BJ (cell line): ENCODE measurements around the gene RABGEF1. TPM values are rescaled to one million over a fixed set of nuclear protein-coding genes. Genes with fewer than 3 reads are reported as not detected.
"Not testable (repeated sequence)": the region's sequence is repeated elsewhere in the genome, so short reads cannot be mapped to it uniquely, and the experiment has no call there.

Experiments used
- CTCF ChIA-PET: fragments of 350-600 bp; formaldehyde crosslinking; extraction: SDS; loops from one replicate; lab custom pipeline; 2021; ENCODE audit warnings: antibody characterized with exemption, inconsistent platforms; lab: Yijun Ruan, JAX
- POLR2A ChIA-PET: fragments of 300-600 bp; sonication (Branson Sonifier 250); formaldehyde crosslinking; extraction: SDS; loops from one replicate; lab custom pipeline; 2021; ENCODE audit warnings: antibody characterized with exemption; lab: Charles Lee
- DNase-seq: peaks from one replicate; pipeline ENCODE4 v3.0.0-alpha.2; 2011; ENCODE audit warnings: low read depth
- H3K27me3 ChIP-seq: 2 replicates; pipeline ENCODE4 v1.6.0; 2011; ENCODE audit warnings: low read length; ENCODE audit not compliant: control insufficient read depth, insufficient read depth
- H3K36me3 ChIP-seq: 2 replicates; pipeline ENCODE4 v1.5.1; 2011; ENCODE audit warnings: low read length; ENCODE audit not compliant: control insufficient read depth, insufficient read depth
- H3K4me3 ChIP-seq: 2 replicates; pipeline ENCODE4 v1.5.1; 2011; ENCODE audit warnings: low read depth, mild to moderate bottlenecking, control low read depth, low read length
- polyA plus RNA-seq: library from polyadenylated mRNA; depleted of rRNA; stranded (reverse); fragments of >200 nt; gene quantifications from 2 replicates; pipeline ENCODE4 v1.2.3, GENCODE V29; 2011
- TF ChIP-seq, protein P1 (sequence below): IDR thresholded peaks from 2 replicates; pipeline ENCODE4 v1.5.1; 2011; ENCODE audit warnings: low read depth, mild to moderate bottlenecking, control low read depth, inconsistent platforms, low read length, moderate library complexity; ENCODE audit not compliant: insufficient read depth

RABGEF1 gene
- polyA plus RNA-seq, 1 experiment: 61.0 TPM

DNA sequence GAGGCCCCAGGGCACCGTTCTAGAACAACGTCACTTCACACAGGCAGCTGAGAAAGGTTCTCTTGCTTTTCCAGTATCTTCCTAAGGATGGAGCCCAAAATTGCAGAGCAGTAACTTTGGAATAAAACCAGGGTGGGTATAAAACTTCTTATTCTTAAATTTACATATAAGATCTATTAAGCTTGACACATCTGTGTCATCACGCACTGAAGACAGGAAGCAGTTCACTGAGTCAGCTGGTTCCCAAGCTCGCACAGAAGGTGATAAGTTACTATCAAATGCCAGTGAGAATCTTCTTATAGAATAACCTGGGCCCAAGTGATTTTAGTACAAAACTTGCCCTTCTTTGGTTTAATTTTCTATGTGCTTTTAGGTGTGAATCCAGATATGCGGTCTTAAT lies 70.2 kb downstream of the RABGEF1 start:
- H3K4me3 ChIP-seq: no peak overlapping the region
- ChIA-PET CTCF (interaction anchor here (0.8 kb wide), 1 partner anchor 19 kb away, joined by 3 read pairs; no protein-coding TSS in a partner anchor), POLR2A (no interaction called here)
- no peaks in the 10 kb centered on the region for H3K27me3 ChIP-seq
- TF ChIP-seq, protein P1, sequence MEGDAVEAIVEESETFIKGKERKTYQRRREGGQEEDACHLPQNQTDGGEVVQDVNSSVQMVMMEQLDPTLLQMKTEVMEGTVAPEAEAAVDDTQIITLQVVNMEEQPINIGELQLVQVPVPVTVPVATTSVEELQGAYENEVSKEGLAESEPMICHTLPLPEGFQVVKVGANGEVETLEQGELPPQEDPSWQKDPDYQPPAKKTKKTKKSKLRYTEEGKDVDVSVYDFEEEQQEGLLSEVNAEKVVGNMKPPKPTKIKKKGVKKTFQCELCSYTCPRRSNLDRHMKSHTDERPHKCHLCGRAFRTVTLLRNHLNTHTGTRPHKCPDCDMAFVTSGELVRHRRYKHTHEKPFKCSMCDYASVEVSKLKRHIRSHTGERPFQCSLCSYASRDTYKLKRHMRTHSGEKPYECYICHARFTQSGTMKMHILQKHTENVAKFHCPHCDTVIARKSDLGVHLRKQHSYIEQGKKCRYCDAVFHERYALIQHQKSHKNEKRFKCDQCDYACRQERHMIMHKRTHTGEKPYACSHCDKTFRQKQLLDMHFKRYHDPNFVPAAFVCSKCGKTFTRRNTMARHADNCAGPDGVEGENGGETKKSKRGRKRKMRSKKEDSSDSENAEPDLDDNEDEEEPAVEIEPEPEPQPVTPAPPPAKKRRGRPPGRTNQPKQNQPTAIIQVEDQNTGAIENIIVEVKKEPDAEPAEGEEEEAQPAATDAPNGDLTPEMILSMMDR: no peak
- DNase-seq: no peak
- H3K36me3 ChIP-seq: peaks cover 20% of the 10 kb centered on the region

DNA sequence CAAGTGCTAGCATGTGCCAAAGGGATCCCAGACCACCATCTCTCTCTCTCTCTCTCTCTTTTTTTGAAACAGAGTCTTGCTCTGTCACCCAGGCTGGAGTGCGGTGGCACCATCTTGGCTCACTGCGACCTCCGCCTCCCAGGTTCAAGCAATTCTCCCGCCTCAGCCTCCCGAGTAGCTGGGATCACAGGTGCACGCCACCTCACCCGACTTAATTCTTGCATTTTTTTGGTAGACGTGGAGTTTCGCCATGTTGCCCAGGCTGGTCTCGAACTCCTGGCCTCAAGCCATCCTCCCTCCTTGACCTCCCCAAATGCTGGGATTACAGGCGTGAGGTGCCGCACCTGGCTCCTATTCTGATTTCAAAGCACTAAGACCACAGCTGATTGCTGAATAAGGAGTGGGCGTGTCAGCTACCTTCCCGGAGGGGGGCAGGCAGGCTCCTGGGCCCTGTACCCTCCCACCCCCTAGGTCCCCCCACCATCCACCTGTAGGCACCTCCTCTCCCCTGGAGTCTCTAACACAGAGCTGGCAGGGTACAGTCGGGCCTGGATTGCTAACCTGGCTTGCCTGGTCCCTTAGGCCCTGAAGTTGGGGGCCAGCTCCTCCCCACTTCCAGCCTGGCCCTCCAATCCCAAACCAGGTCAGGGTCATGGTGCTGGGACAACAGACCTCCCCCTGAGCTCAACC lies 74.8 kb downstream of the RABGEF1 start:
- H3K36me3 ChIP-seq, H3K4me3 ChIP-seq, POLR2A ChIA-PET, H3K27me3 ChIP-seq, DNase-seq: not testable (repeated sequence)
- CTCF ChIA-PET: interaction anchor here (1.3 kb wide), 1 partner anchor 10 kb away, joined by 3 read pairs; no protein-coding TSS in a partner anchor

DNA sequence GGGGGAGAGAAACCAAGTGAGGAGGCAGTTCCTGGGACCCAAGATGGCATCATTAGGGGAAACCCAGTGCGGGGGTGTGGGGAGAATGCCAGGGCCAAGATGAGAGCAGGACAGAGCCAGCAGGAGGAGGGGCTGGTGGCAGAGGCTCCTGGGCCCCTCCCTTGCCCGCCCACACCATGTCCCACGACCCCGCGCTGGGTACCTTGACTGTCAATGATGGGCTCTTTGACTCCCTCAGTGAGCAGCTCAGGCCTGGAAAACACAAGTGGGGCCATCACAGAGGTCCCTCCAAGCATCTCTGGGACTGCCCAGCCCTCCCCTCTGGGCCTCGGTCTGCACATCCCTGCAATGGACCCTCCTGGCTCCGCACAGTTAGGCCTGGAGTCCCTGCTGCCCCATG lies 75.4 kb downstream of the RABGEF1 start:
- CTCF ChIA-PET: interaction anchor here (0.6 to 1.3 kb wide), 2 partner anchors 9 to 19 kb away, joined by 3 to 4 read pairs; no protein-coding TSS in a partner anchor

DNA sequence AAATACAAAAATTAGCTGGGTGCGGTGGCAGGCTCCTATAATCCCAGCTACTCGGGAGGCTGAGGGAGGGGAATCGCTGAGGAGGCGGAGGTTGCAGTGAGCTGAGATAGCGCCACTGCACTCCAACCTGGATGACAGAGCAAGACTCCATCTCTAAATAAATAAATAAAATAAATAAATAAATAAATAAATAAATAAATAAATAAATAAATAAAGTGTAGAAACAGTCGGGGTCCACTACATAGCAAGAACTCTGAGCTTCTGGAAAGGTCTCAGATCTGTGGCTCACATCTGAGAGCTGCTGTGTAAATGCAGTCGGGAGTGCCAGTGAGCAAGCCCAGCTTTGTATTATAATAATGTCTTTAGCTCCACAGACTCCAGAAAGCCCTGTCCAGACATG lies 76.1 kb downstream of the RABGEF1 start:
- H3K4me3 ChIP-seq, H3K36me3 ChIP-seq, POLR2A ChIA-PET, DNase-seq, H3K27me3 ChIP-seq: not testable (repeated sequence)
- CTCF ChIA-PET: interaction anchor here (1.3 kb wide), 1 partner anchor 8 kb away, joined by 3 read pairs; no protein-coding TSS in a partner anchor

More for the DNA sequence above, 75.4 kb downstream of the RABGEF1 start:
- POLR2A ChIA-PET: no interaction called here
- peaks cover 2% of the 10 kb centered on the region; the same call in 1 of the 2 replicates for H3K36me3 ChIP-seq
- H3K4me3 ChIP-seq: no peak overlapping the region
- TF ChIP-seq, protein P1: no peak
- no peak for DNase-seq
- H3K27me3 ChIP-seq: no peaks in the 10 kb centered on the region

DNA sequence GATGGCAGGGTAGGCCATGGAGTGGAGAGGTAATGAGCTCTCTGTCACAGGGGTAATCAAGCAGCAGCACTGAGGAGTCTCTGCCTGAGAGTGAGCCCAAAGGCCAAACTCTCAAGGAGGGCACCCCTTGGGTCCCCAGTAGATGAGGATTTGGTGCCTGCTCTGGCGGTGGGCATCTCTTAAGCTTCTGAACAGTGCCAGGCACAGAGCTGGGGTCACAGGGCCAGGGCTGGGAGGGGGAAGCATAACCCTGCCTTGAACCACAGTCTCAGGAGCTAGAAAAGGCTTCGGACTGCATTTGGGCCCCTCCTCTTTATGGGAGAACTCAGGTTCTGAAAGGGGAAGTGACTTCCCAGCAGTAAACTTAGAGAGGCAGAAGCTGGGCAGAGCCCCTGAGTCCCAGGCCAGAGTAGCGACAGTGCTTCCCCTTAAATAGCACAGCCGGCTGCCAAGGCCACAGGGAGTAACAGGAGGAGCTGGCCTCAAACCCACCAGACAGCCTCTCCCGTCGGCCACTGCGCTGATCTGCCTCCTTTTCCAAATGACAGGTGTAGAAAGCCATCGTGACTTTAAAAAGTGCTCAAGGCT lies 76.8 kb downstream of the RABGEF1 start:
- H3K27me3 ChIP-seq, H3K36me3 ChIP-seq, DNase-seq, POLR2A ChIA-PET, CTCF ChIA-PET, H3K4me3 ChIP-seq: not testable (repeated sequence)

DNA sequence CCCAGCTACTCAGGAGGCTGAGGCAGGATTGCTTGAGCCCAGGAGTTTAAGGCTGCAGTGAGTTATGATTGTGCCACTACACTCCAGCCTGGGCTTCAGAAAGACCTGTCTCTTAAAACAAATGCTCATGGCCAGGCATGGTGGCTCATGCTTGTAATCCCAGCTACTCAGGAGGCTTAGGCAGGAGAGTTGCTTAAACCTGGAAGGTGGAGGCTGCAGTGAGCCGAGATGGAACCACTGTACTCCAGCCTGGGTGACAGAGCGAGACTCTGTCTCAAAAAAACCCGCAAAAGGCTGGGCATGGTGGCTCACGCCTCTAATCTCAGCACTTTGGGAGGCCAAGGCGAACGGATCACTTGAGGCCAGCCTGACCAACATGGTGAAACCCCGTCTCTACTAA lies 77.4 kb downstream of the RABGEF1 start:
- DNase-seq, H3K36me3 ChIP-seq, POLR2A ChIA-PET, H3K4me3 ChIP-seq, H3K27me3 ChIP-seq: not testable (repeated sequence)
- CTCF ChIA-PET: interaction anchor here (0.6 kb wide), 1 partner anchor 18 kb away, joined by 3 read pairs; no protein-coding TSS in a partner anchor

DNA sequence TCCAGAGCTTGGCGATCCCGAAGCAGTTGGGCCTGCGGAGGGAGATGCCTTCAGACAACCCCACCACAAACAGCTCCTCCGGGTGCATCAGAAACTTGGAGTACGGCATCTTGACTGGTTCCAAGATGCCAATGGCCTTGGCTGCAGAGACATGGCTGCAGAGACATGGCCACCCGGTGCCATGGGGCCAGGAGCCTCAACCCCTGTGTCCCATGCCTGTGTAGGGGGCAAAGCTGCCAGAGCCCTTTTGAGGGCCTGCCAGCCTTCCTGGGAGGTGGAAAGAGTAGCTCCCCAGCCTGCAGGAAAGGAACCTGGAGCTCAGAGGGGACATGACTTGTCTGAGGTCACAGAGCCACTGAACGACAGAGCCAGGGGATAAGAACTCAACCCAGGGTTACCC lies 83.5 kb downstream of the RABGEF1 start:
- H3K36me3 ChIP-seq: no peaks in the 10 kb centered on the region
- TF ChIP-seq, protein P1: no peak
- H3K4me3 ChIP-seq: no peak overlapping the region
- DNase-seq: no peak
- no peaks in the 10 kb centered on the region for H3K27me3 ChIP-seq
- CTCF ChIA-PET: no interaction called here
- POLR2A ChIA-PET: no interaction called here

DNA sequence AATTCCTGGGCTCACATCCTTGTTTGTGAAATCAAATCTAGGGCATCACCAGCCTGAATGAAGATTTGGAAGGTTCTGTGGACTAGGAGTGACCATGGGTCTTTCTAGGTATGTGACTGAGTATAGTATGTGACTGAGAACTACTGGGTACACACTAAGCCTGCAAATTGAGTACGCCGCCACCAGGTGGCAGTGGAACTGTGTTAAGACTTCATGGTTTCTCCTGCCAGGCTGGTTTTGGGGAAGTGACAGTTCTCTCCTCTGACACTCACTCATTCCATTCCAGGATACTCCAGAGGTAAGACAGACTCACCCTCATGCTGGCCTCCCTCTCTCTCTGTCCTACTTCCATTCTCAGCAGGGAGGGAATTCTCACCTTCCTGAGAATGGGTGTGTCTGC lies 85.0 kb downstream of the RABGEF1 start:
- H3K36me3 ChIP-seq, H3K4me3 ChIP-seq, CTCF ChIA-PET, POLR2A ChIA-PET, H3K27me3 ChIP-seq, DNase-seq: not testable (repeated sequence)
